HG02884 (cell line): ENCODE data around the gene SLX4.

Source experiments
- ATAC-seq: cut with Tn5 transposase; IDR thresholded peaks from one replicate; pipeline ENCODE4 v1.9.1; 2021; ENCODE audit warnings: mild to moderate bottlenecking, moderate library complexity; ENCODE audit not compliant: unreplicated experiment

The SLX4 gene

GRCh38 chr16:3561626-3562025 lies 49.8 kb downstream of the SLX4 start:
- ATAC-seq, result no peak

- ATAC-seq, result no peak
Observed at GRCh38 chr16:3554351-3554928, 57.0 kb downstream of the SLX4 start.

- no peak for ATAC-seq
Observed at GRCh38 chr16:3553138-3553923, 58.1 kb downstream of the SLX4 start.

DNA sequence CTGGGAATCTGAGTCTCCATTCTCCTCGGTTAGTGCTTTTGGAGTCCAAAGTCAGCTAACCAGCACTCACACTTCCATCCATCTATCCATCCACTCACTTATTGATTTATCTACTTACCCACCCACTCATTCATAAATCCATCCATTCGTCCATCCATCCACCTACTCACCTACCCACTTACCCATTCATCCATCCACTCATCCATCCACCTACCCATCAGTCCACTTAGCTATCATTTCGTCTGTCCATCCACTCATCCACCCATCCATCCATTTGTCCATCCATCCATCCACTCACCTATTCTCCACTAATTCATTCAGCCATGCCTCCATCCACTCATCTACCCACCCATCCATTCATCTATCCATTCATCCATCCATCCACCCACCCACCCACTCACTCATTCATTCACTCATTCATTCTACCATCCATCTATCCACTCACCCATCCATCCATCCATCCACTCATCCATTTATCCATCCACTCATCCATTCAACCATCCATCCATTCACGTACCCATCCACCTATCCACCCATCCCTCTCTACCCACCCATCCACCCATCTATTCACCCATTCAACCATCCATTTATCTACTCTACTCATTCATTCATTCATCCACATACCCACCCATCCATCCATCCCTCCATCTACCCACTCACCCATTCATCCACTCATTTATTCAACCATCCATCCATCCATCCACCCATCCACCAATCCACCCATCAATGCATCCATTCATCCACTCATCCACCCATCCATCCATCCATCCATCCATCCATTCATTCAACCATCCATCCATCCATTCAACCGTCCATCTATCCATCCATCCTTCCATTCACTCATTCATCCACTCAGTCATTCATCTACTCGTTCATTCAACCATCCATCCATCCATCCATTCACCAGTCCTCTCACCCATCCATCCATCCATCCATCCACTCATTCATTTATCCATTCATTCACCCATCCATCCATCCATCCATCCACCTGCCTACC lies 60.3 kb downstream of the SLX4 start:
- no peak for ATAC-seq

- no peak for ATAC-seq
Observed at GRCh38 chr16:3549906-3550305, 61.5 kb downstream of the SLX4 start.

- no peak for ATAC-seq
Observed at GRCh38 chr16:3548859-3549258, 62.5 kb downstream of the SLX4 start.

DNA sequence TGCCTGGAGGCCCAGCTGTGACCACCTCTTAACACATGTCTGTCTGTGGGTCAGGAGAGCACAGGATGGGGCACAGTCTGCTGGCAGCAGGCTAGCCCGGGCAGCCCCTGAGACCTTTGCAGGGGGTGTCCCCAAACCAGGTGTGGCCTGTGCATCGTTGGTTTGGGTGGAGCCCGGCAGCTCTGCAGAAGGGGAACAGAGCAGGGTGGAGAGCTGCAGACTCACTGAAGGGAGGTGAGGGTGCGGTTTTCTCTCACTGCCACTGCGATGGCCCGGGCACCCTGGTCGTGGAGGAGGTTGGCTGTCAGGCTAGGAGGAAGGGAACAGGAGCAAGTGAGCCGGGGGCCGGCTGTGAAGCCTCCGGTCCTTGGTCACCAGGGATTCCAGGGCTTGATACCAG lies 63.0 kb downstream of the SLX4 start:
- ATAC-seq, result no peak

GRCh38 chr16:3546986-3547682 lies 64.3 kb downstream of the SLX4 start:
- no peak for ATAC-seq

DNA sequence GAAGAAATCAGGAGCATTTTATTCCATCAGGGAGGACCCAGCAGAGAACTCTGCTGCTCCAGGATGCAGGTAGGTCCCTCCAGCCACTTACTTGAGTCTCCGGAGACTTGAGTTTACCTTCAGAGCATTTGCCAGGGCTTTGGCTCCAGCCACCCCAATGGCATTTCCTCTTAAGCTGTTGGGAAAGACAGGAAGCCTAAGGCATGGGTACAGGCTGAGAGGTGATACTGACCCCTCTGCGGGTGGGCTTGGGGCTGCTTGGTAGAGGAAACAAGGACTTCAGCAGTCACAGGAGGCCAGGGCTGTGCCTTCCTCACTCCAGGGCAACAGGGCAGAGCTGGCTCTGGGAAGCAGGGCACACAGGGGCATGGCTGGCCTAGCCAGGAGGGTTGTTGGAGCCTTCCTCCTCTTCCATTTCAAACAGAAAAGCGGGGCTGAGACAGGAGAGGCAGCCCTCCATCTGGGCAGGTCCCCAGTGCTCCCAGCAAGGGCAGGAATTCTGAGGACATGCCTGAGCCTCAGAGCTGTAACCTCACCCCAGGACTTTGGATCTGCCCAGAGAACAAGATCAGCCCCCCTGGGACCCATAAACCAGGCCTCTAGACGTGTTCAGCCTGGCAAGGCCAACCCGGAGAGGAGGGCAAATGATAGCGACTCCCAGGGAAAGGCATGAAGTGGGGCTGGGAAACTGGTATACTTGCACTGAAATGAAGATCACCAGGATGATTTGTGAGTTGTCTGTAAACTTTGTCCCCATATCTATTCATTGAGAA lies 68.6 kb downstream of the SLX4 start:
- no peak for ATAC-seq

- no peak for ATAC-seq
Observed at GRCh38 chr16:3541527-3542155, 69.8 kb downstream of the SLX4 start.

- no peak for ATAC-seq
Observed at GRCh38 chr16:3538222-3538621, 73.2 kb downstream of the SLX4 start.

- no peak for ATAC-seq
Observed at GRCh38 chr16:3536851-3537250, 74.6 kb downstream of the SLX4 start.

DNA sequence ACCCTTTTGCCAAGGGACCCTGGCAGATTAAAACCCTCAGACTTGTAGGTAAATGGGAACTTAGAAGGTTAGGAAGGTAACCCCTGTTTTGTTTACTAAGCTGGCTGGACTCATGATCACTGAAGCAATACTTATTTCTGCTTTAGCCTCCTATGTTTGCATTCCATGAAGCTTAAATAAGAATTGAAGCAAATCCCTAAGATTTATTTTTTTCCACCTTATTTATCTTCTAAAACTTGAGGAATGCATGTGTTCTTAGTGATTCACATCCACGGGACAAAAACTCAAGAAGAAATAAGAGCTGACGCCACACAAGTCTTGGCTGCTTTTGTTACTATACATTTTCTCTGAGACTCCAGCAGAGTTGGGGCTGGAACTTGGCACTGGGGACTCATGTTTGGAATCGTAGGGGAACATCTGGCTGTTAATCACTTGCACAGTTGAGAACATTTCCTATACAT lies 75.1 kb downstream of the SLX4 start:
- no peak for ATAC-seq

- no peak for ATAC-seq
Observed at GRCh38 chr16:3534126-3534525, 77.3 kb downstream of the SLX4 start.

- ATAC-seq, result no peak
Observed at GRCh38 chr16:3532741-3533140, 78.7 kb downstream of the SLX4 start.
